Cardiac fibroblast (primary cell): Measurements from ENCODE around the gene SLC23A2.
A peak's percentile ranks its signal among the peaks of the same experiment; 100 is the strongest.

Experiments
- DNase-seq, 2 donors: peaks; one replicate each; pipeline versions ENCODE4 v3.0.0 to v3.0.0-alpha.2; 2010; ENCODE audit warnings: low read depth in 2 of 2
- H3K4me3 ChIP-seq, 2 donors: replicated peaks in 1 of 2; 1 replicate in 1 of 2; 2 replicates in 1 of 2; pipeline ENCODE4 v1.5.1; 2011; ENCODE audit warnings: low read depth in 2 of 2, low read length in 2 of 2, mild to moderate bottlenecking in 2 of 2, moderate library complexity in 1 of 2
- CTCF ChIP-seq: IDR thresholded peaks from one replicate; pipeline ENCODE4 v1.5.1; 2011; ENCODE audit warnings: low read depth, mild to moderate bottlenecking, low read length, inconsistent platforms

Gene SLC23A2

GRCh38 chr20:4946986-4947385 lies 54.3 kb downstream of the SLC23A2 start:
- DNase-seq = peak in 1 of 2 donors; percentile 54
- no peak overlapping the region for H3K4me3 ChIP-seq
- TF ChIP-seq CTCF = no peak

- no peak for DNase-seq
- TF ChIP-seq CTCF = no peak
- no peak overlapping the region for H3K4me3 ChIP-seq
Observed at GRCh38 chr20:4946585-4946984, 54.7 kb downstream of the SLC23A2 start.

- no peak for TF ChIP-seq CTCF
- DNase-seq = peak; percentile 28 to 56
- H3K4me3 ChIP-seq = no peak overlapping the region
Observed at GRCh38 chr20:4944518-4945313, 56.6 kb downstream of the SLC23A2 start.

GRCh38 chr20:4942331-4942730 lies 59.0 kb downstream of the SLC23A2 start:
- DNase-seq = peak in 1 of 2 donors; percentile 75
- no peak for TF ChIP-seq CTCF
- H3K4me3 ChIP-seq = no peak overlapping the region

GRCh38 chr20:4937407-4938319 lies 63.6 kb downstream of the SLC23A2 start:
- H3K4me3 ChIP-seq = no peak overlapping the region
- DNase-seq = no peak
- TF ChIP-seq CTCF = no peak

- DNase-seq = no peak
- no peak for TF ChIP-seq CTCF
- no peak overlapping the region for H3K4me3 ChIP-seq
Observed at GRCh38 chr20:4936851-4937406, 64.4 kb downstream of the SLC23A2 start.
